ENCODE measurements around the gene CPT1A.

Gene CPT1A

GRCh38 chr11:68828957-68829356 lies 12.8 kb downstream of the CPT1A start:
- DNase-seq = no peak

- no peak for DNase-seq
Observed at GRCh38 chr11:68828155-68828931, 13.4 kb downstream of the CPT1A start.

- DNase-seq = no peak
Observed at GRCh38 chr11:68827733-68828132, 14.0 kb downstream of the CPT1A start.

- no peak for DNase-seq
Observed at GRCh38 chr11:68826726-68827125, 15.0 kb downstream of the CPT1A start.

GRCh38 chr11:68825571-68825970 lies 16.1 kb downstream of the CPT1A start:
- peak; percentile 61 for DNase-seq

GRCh38 chr11:68822546-68822945 lies 19.2 kb downstream of the CPT1A start:
- DNase-seq = no peak

GRCh38 chr11:68821670-68822069 lies 20.0 kb downstream of the CPT1A start:
- DNase-seq = no peak

- DNase-seq = no peak
Observed at GRCh38 chr11:68819362-68819761, 22.4 kb downstream of the CPT1A start.

GRCh38 chr11:68818181-68818580 lies 23.5 kb downstream of the CPT1A start:
- no peak for DNase-seq

- no peak for DNase-seq
Observed at GRCh38 chr11:68817554-68817953, 24.2 kb downstream of the CPT1A start.

GRCh38 chr11:68816917-68817419 lies 24.7 kb downstream of the CPT1A start:
- DNase-seq = no peak

GRCh38 chr11:68816251-68816776 lies 25.4 kb downstream of the CPT1A start:
- DNase-seq = no peak

GRCh38 chr11:68813773-68814172 lies 27.9 kb downstream of the CPT1A start:
- DNase-seq = no peak

- no peak for DNase-seq
Observed at GRCh38 chr11:68812526-68812925, 29.2 kb downstream of the CPT1A start.

GRCh38 chr11:68810164-68810563 lies 31.6 kb downstream of the CPT1A start:
- no peak for DNase-seq

GRCh38 chr11:68809506-68809905 lies 32.2 kb downstream of the CPT1A start:
- no peak for DNase-seq

GRCh38 chr11:68808787-68809186 lies 32.9 kb downstream of the CPT1A start:
- DNase-seq = no peak

GRCh38 chr11:68806931-68807844 lies 34.5 kb downstream of the CPT1A start:
- no peak for DNase-seq

GRCh38 chr11:68804786-68805185 lies 36.9 kb downstream of the CPT1A start:
- DNase-seq = no peak

GRCh38 chr11:68803766-68804165 lies 38.0 kb downstream of the CPT1A start:
- DNase-seq = no peak

- peak; percentile 57 for DNase-seq
Observed at GRCh38 chr11:68798221-68798813, 43.4 kb downstream of the CPT1A start.

- no peak for DNase-seq
Observed at GRCh38 chr11:68796801-68797200, 44.9 kb downstream of the CPT1A start.

GRCh38 chr11:68792400-68792966 lies 49.2 kb downstream of the CPT1A start:
- DNase-seq = no peak

Data from 8988T (cell line).